ENCODE measurements around the gene RNF166.

RNF166 gene

GRCh38 chr16:88652762-88653063 lies 53.5 kb downstream of the RNF166 start:
- no peak for DNase-seq (ENCODE audit: low read depth)

- no peak for DNase-seq (ENCODE audit: low read depth)
Observed at GRCh38 chr16:88651989-88652761, 54.0 kb downstream of the RNF166 start.

DNA sequence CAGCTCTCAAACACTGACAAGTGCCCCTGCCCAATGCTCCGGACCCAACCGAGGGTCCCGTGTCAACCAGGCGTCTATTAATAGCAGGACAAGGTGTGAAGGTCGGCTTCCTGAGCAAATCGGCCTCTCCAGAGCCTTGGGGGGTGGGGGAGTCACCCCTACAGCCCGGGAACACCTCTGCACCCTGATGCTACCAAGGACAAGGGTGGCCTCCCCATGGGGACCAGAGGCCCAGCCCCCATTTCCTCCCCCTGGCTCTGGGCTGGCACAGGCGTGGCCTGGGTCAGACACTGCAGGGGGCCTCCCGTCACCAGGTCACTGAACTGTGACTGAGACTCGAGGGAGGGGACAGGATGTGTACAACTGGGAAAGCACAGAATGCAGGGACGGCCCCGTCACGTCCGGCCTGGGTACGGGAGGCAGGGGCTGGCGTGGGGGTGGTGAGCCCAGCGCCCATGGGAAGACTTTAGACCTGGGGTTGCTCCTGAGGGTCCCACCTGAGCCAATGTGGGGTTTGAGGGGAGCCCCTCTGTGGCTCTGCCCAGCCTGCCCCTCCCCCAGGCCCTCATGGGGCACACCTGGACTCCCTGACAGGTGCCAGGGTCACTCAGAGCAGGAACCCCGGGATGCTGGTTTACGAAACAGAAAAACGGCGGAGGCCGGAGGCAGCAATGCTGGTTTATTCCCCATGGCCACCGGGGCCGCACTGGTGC lies 54.8 kb downstream of the RNF166 start:
- DNase-seq (ENCODE audit: low read depth): no peak

DNA sequence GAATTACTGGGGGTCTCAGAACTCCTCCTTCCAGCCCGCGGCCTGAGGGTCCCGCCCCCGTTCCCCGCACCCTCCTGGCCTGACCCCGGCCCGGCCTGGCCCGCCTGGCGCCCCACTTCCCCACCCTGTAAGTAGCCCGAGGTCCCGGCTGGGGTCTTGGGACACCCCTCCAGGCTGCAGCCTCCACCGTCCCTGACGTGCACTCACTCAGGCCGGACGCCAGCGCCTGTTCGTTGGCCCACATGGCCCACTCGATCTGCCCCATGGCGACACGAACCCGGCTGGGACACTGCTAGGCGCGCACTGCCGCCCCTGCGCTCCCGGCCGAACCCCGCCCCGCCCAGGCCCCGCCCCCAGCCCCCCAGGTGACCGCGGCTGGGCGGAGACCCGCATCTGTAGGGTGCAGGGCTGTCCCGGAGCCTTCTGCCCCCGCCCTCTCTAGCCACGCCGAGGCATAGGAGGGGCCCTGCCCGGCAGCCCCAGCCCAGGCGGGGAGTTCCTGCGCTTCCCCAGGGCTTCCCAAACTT lies 55.4 kb downstream of the RNF166 start, which contains the start of gene CYBA:
CYBA (minus strand) TSS at position 305 of the 527 bp plus-strand sequence; CDS start at position 265, 40 bp downstream.
- no peak for DNase-seq (ENCODE audit: low read depth)

GRCh38 chr16:88649924-88650748 lies 56.1 kb downstream of the RNF166 start:
- no peak for DNase-seq (ENCODE audit: low read depth)

GRCh38 chr16:88649195-88649923 lies 56.8 kb downstream of the RNF166 start:
- no peak for DNase-seq (ENCODE audit: low read depth)

DNA sequence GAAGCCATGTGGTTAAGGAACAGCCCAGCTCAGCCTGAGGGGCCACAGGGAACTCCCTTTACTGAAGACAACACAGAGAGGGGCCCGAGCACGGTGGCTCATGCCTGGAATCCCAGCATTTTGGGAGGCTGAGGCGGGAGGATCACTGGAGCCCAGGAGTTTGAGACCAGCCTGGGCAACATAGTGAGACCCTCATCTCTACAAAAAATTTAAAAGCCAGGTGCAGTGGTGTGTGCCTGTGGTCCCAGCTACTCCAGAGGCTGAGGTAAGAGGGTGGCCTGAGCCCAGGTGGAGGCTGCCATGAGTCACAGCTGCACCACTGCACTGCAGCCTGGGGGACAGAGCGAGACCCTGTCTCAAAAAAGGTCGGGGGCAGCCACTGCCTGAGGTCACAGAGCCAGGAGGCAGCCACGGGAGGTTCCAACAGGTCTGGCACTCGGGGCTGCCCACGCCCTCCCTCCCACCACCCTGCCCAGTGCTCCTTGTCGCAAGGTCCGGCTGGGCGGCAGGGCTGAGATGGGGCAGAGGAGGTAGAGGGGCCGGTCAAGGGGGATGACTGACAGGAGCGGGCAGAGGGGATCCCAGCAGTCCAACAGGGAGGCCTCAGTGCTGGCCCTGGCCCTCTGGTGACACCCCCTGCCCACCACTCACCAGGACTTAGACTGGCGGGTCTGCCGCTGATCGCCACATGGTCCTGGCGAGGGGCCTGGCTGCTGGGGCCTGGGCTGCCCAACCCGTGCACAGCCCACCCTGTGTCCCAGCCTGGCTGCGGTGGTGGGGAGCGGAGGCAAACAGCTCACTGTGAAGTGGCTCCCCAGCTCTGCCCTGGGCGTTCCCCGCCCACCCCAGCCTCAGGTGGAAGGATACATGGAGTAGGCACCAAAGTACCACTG lies 58.8 kb downstream of the RNF166 start:
- no peak for DNase-seq (ENCODE audit: low read depth)
